Activated CD4-positive, alpha-beta T cell treated with anti-CD3 and anti-CD28 coated beads, Interleukin-2, amount 50 U/mL, for 48 hours (primary cell): Measurements from ENCODE around the gene OR1N2.
"Not testable (repeated sequence)": the region's sequence is repeated elsewhere in the genome, so short reads cannot be mapped to it uniquely, and the experiment has no call there.

Experiments
- DNase-seq, 2 experiments: peaks; one replicate each; pipeline ENCODE4 v3.0.0-alpha.2; 2020

OR1N2 gene

GRCh38 chr9:122552812-122553211, at the start of gene OR1N2:
Gene OR1N2 (plus strand): TSS chr9:122553112. CDS start chr9:122553212, 100 bp downstream.
- no peak for DNase-seq

GRCh38 chr9:122506964-122507363, 45.9 kb upstream of the OR1N2 start:
- no peak for DNase-seq

GRCh38 chr9:122510502-122510901, 42.4 kb upstream of the OR1N2 start, which contains the start of gene OR1J2:
Gene OR1J2 (plus strand): TSS chr9:122510802. CDS start chr9:122510802, 0 bp downstream.
- DNase-seq = no peak

GRCh38 chr9:122518226-122518625, 34.7 kb upstream of the OR1N2 start:
- no peak for DNase-seq

GRCh38 chr9:122518841-122519240, 34.1 kb upstream of the OR1N2 start, which contains the start of gene OR1J4:
Gene OR1J4 (plus strand): TSS chr9:122519141. CDS start chr9:122519141, 0 bp downstream.
- DNase-seq = no peak

- no peak for DNase-seq
Observed at GRCh38 chr9:122519376-122519775, 33.5 kb upstream of the OR1N2 start.

GRCh38 chr9:122526602-122527001, 26.3 kb upstream of the OR1N2 start:
- DNase-seq = peak in 1 of 2 experiments; percentile 8

- DNase-seq = no peak
Observed at GRCh38 chr9:122527193-122527592, 25.7 kb upstream of the OR1N2 start, which contains the start of gene OR1N1. Gene OR1N1 (minus strand): TSS chr9:122527293. CDS start chr9:122527293, 0 bp downstream.

GRCh38 chr9:122531157-122531556, 21.8 kb upstream of the OR1N2 start:
- not testable (repeated sequence) for DNase-seq

GRCh38 chr9:122536134-122536533, 16.8 kb upstream of the OR1N2 start:
- no peak for DNase-seq

- DNase-seq = not testable (repeated sequence)
Observed at GRCh38 chr9:122537066-122537465, 15.8 kb upstream of the OR1N2 start.

- DNase-seq = no peak
Observed at GRCh38 chr9:122538757-122539156, 14.2 kb upstream of the OR1N2 start.

- no peak for DNase-seq
Observed at GRCh38 chr9:122546196-122546595, 6.7 kb upstream of the OR1N2 start.

GRCh38 chr9:122551371-122551770, 1.5 kb upstream of the OR1N2 start:
- no peak for DNase-seq

GRCh38 chr9:122561446-122561845, 8.5 kb downstream of the OR1N2 start:
- DNase-seq = no peak

- no peak for DNase-seq
Observed at GRCh38 chr9:122562134-122562760, 9.3 kb downstream of the OR1N2 start.

- no peak for DNase-seq
Observed at GRCh38 chr9:122567901-122568300, 15.0 kb downstream of the OR1N2 start.

GRCh38 chr9:122572456-122572855, 19.5 kb downstream of the OR1N2 start:
- DNase-seq = no peak

- no peak for DNase-seq
Observed at GRCh38 chr9:122579874-122580273, 27.0 kb downstream of the OR1N2 start.

- no peak for DNase-seq
Observed at GRCh38 chr9:122580360-122580759, 27.4 kb downstream of the OR1N2 start.

GRCh38 chr9:122583284-122583683, 30.4 kb downstream of the OR1N2 start, which contains the start of gene OR1L8:
Gene OR1L8 (minus strand): TSS chr9:122583384. CDS start chr9:122568477, 14,907 bp downstream.
- not testable (repeated sequence) for DNase-seq
